GM21737 (cell line): ENCODE results near the gene ARHGAP20.
"Not testable (repeated sequence)": the region's sequence is repeated elsewhere in the genome, so short reads cannot be mapped to it uniquely, and the experiment has no call there.

Experiments used
- ATAC-seq: cut with Tn5 transposase; IDR thresholded peaks from one replicate; pipeline ENCODE4 v1.9.1; 2021; ENCODE audit warnings: mild to moderate bottlenecking, moderate library complexity; ENCODE audit not compliant: unreplicated experiment

The ARHGAP20 gene

GRCh38 chr11:110619366-110619765 is 92.9 kb downstream of the ARHGAP20 start:
- ATAC-seq, result not testable (repeated sequence)

GRCh38 chr11:110614031-110614430 is 98.2 kb downstream of the ARHGAP20 start:
- no peak for ATAC-seq

GRCh38 chr11:110613197-110613918 is 98.9 kb downstream of the ARHGAP20 start:
- ATAC-seq, result no peak

- no peak for ATAC-seq
These were observed 105.8 kb downstream of the ARHGAP20 start for GRCh38 chr11:110606415-110606814.

- ATAC-seq, result no peak
These were observed 110.3 kb downstream of the ARHGAP20 start for GRCh38 chr11:110601936-110602335.

GRCh38 chr11:110600322-110600721 is 111.9 kb downstream of the ARHGAP20 start:
- no peak for ATAC-seq

- ATAC-seq, result no peak
These were observed 113.0 kb downstream of the ARHGAP20 start for GRCh38 chr11:110599207-110599606.

GRCh38 chr11:110598725-110599124 is 113.5 kb downstream of the ARHGAP20 start:
- no peak for ATAC-seq

GRCh38 chr11:110587972-110588371 is 124.3 kb downstream of the ARHGAP20 start:
- ATAC-seq, result no peak

GRCh38 chr11:110587129-110587528 is 125.1 kb downstream of the ARHGAP20 start:
- ATAC-seq, result no peak

- ATAC-seq, result no peak
These were observed 128.1 kb downstream of the ARHGAP20 start for GRCh38 chr11:110584150-110584549.

GRCh38 chr11:110582728-110583432 is 129.4 kb downstream of the ARHGAP20 start:
- ATAC-seq, result no peak

GRCh38 chr11:110580571-110580970 is 131.7 kb downstream of the ARHGAP20 start:
- no peak for ATAC-seq

GRCh38 chr11:110573411-110573810 is 138.8 kb downstream of the ARHGAP20 start:
- ATAC-seq, result no peak

GRCh38 chr11:110571081-110571720 is 141.0 kb downstream of the ARHGAP20 start:
- ATAC-seq, result no peak

GRCh38 chr11:110566577-110566976 is 145.7 kb downstream of the ARHGAP20 start:
- ATAC-seq, result no peak

GRCh38 chr11:110565357-110566336 is 146.6 kb downstream of the ARHGAP20 start:
- ATAC-seq, result no peak

GRCh38 chr11:110564676-110565356 is 147.4 kb downstream of the ARHGAP20 start:
- no peak for ATAC-seq

GRCh38 chr11:110544779-110545178 is 167.5 kb downstream of the ARHGAP20 start:
- ATAC-seq, result no peak

- ATAC-seq, result no peak
These were observed 174.1 kb downstream of the ARHGAP20 start for GRCh38 chr11:110538154-110538553.
